Measurements from ENCODE around the gene CXCR3.
A peak's percentile ranks its signal among the peaks of the same experiment; 100 is the strongest.
"Not testable (repeated sequence)": the region's sequence is repeated elsewhere in the genome, so short reads cannot be mapped to it uniquely, and the experiment has no call there.

The CXCR3 gene

GRCh38 chrX:71618303-71618721, at the start of gene CXCR3:
Gene CXCR3, minus strand, starts transcription at chrX:71618511. Its CDS starts 62 bp downstream, at chrX:71618449.
- Histone ChIP-seq H3K36me3 (ENCODE audit: control insufficient read depth in 1 of 2, insufficient read depth in 2 of 2, low read length in 2 of 2) (no peaks in the 10 kb centered on the region), H3K27me3 (ENCODE audit: control insufficient read depth in 1 of 2, insufficient read depth in 2 of 2, low read length in 2 of 2) (no peaks in the 10 kb centered on the region), H3K9me3 (ENCODE audit: control insufficient read depth in 1 of 2, low read length in 2 of 2) (no peaks in the 10 kb centered on the region), H3K9ac (ENCODE audit: low read depth in 1 of 2, low read length in 2 of 2) (peak within 1 kb of the TSS; percentile 51 to 72), H3K4me1 (ENCODE audit: control insufficient read depth in 1 of 2, insufficient read depth in 2 of 2, low read length in 2 of 2) (peaks cover 44 to 54% of the 10 kb centered on the region in 2 donors), H3K27ac (ENCODE audit: low read depth, low read length) (peak within 1 kb of the TSS; percentile 80), H3K4me3 (ENCODE audit: low read depth in 1 of 2, low read length in 2 of 2) (peak within 1 kb of the TSS; percentile 43 to 46)

GRCh38 chrX:71667328-71668247, 49.3 kb upstream of the CXCR3 start, which contains the start of gene LOC101059915:
Gene LOC101059915, plus strand, starts transcription at chrX:71667546.
- no peak within 1 kb of the TSS for H3K27ac ChIP-seq (ENCODE audit: low read depth, low read length)
- no peaks in the 10 kb centered on the region for H3K27me3 ChIP-seq (ENCODE audit: control insufficient read depth in 1 of 2, insufficient read depth in 2 of 2, low read length in 2 of 2)
- no peaks in the 10 kb centered on the region for H3K36me3 ChIP-seq (ENCODE audit: control insufficient read depth in 1 of 2, insufficient read depth in 2 of 2, low read length in 2 of 2)
- no peak within 1 kb of the TSS for H3K4me3 ChIP-seq (ENCODE audit: low read depth in 1 of 2, low read length in 2 of 2)
- H3K4me1 ChIP-seq (ENCODE audit: control insufficient read depth in 1 of 2, insufficient read depth in 2 of 2, low read length in 2 of 2) = no peaks in the 10 kb centered on the region
- no peak within 1 kb of the TSS for H3K9ac ChIP-seq (ENCODE audit: low read depth in 1 of 2, low read length in 2 of 2)
- no peaks in the 10 kb centered on the region for H3K9me3 ChIP-seq (ENCODE audit: control insufficient read depth in 1 of 2, low read length in 2 of 2)

- Histone ChIP-seq H3K36me3 (ENCODE audit: control insufficient read depth in 1 of 2, insufficient read depth in 2 of 2, low read length in 2 of 2) (no peaks in the 10 kb centered on the region), H3K27me3 (ENCODE audit: control insufficient read depth in 1 of 2, insufficient read depth in 2 of 2, low read length in 2 of 2) (no peaks in the 10 kb centered on the region), H3K9me3 (ENCODE audit: control insufficient read depth in 1 of 2, low read length in 2 of 2) (no peaks in the 10 kb centered on the region), H3K27ac (ENCODE audit: low read depth, low read length) (no peak overlapping the region), H3K9ac (ENCODE audit: low read depth in 1 of 2, low read length in 2 of 2) (no peak overlapping the region), H3K4me1 (ENCODE audit: control insufficient read depth in 1 of 2, insufficient read depth in 2 of 2, low read length in 2 of 2) (no peaks in the 10 kb centered on the region), H3K4me3 (ENCODE audit: low read depth in 1 of 2, low read length in 2 of 2) (no peak overlapping the region)
These were observed 48.2 kb upstream of the CXCR3 start for GRCh38 chrX:71666240-71667223.

- Histone ChIP-seq H3K9me3 (ENCODE audit: control insufficient read depth in 1 of 2, low read length in 2 of 2) (no peaks in the 10 kb centered on the region), H3K27me3 (ENCODE audit: control insufficient read depth in 1 of 2, insufficient read depth in 2 of 2, low read length in 2 of 2) (no peaks in the 10 kb centered on the region), H3K4me3 (ENCODE audit: low read depth in 1 of 2, low read length in 2 of 2) (no peak overlapping the region), H3K27ac (ENCODE audit: low read depth, low read length) (no peak overlapping the region), H3K4me1 (ENCODE audit: control insufficient read depth in 1 of 2, insufficient read depth in 2 of 2, low read length in 2 of 2) (no peaks in the 10 kb centered on the region), H3K9ac (ENCODE audit: low read depth in 1 of 2, low read length in 2 of 2) (no peak overlapping the region), H3K36me3 (ENCODE audit: control insufficient read depth in 1 of 2, insufficient read depth in 2 of 2, low read length in 2 of 2) (no peaks in the 10 kb centered on the region)
These were observed 47.4 kb upstream of the CXCR3 start for GRCh38 chrX:71665747-71666146.

GRCh38 chrX:71664889-71665491, 46.7 kb upstream of the CXCR3 start:
- Histone ChIP-seq H3K9me3 (ENCODE audit: control insufficient read depth in 1 of 2, low read length in 2 of 2) (no peaks in the 10 kb centered on the region), H3K4me1 (ENCODE audit: control insufficient read depth in 1 of 2, insufficient read depth in 2 of 2, low read length in 2 of 2) (no peaks in the 10 kb centered on the region), H3K36me3 (ENCODE audit: control insufficient read depth in 1 of 2, insufficient read depth in 2 of 2, low read length in 2 of 2) (no peaks in the 10 kb centered on the region), H3K27ac (ENCODE audit: low read depth, low read length) (no peak overlapping the region), H3K27me3 (ENCODE audit: control insufficient read depth in 1 of 2, insufficient read depth in 2 of 2, low read length in 2 of 2) (no peaks in the 10 kb centered on the region), H3K9ac (ENCODE audit: low read depth in 1 of 2, low read length in 2 of 2) (no peak overlapping the region), H3K4me3 (ENCODE audit: low read depth in 1 of 2, low read length in 2 of 2) (no peak overlapping the region)

GRCh38 chrX:71664202-71664601, 45.9 kb upstream of the CXCR3 start:
- not testable (repeated sequence) for H3K4me1 ChIP-seq (ENCODE audit: control insufficient read depth in 1 of 2, insufficient read depth in 2 of 2, low read length in 2 of 2); H3K9me3 ChIP-seq (ENCODE audit: control insufficient read depth in 1 of 2, low read length in 2 of 2); H3K9ac ChIP-seq (ENCODE audit: low read depth in 1 of 2, low read length in 2 of 2); H3K4me3 ChIP-seq (ENCODE audit: low read depth in 1 of 2, low read length in 2 of 2); H3K27me3 ChIP-seq (ENCODE audit: control insufficient read depth in 1 of 2, insufficient read depth in 2 of 2, low read length in 2 of 2); H3K36me3 ChIP-seq (ENCODE audit: control insufficient read depth in 1 of 2, insufficient read depth in 2 of 2, low read length in 2 of 2); H3K27ac ChIP-seq (ENCODE audit: low read depth, low read length)

GRCh38 chrX:71663238-71663637, 44.9 kb upstream of the CXCR3 start:
- not testable (repeated sequence) for H3K27ac ChIP-seq (ENCODE audit: low read depth, low read length); H3K4me3 ChIP-seq (ENCODE audit: low read depth in 1 of 2, low read length in 2 of 2); H3K9ac ChIP-seq (ENCODE audit: low read depth in 1 of 2, low read length in 2 of 2); H3K4me1 ChIP-seq (ENCODE audit: control insufficient read depth in 1 of 2, insufficient read depth in 2 of 2, low read length in 2 of 2); H3K9me3 ChIP-seq (ENCODE audit: control insufficient read depth in 1 of 2, low read length in 2 of 2); H3K27me3 ChIP-seq (ENCODE audit: control insufficient read depth in 1 of 2, insufficient read depth in 2 of 2, low read length in 2 of 2); H3K36me3 ChIP-seq (ENCODE audit: control insufficient read depth in 1 of 2, insufficient read depth in 2 of 2, low read length in 2 of 2)

- H3K36me3 ChIP-seq (ENCODE audit: control insufficient read depth in 1 of 2, insufficient read depth in 2 of 2, low read length in 2 of 2); H3K9me3 ChIP-seq (ENCODE audit: control insufficient read depth in 1 of 2, low read length in 2 of 2); H3K9ac ChIP-seq (ENCODE audit: low read depth in 1 of 2, low read length in 2 of 2); H3K27me3 ChIP-seq (ENCODE audit: control insufficient read depth in 1 of 2, insufficient read depth in 2 of 2, low read length in 2 of 2); H3K4me1 ChIP-seq (ENCODE audit: control insufficient read depth in 1 of 2, insufficient read depth in 2 of 2, low read length in 2 of 2); H3K4me3 ChIP-seq (ENCODE audit: low read depth in 1 of 2, low read length in 2 of 2); H3K27ac ChIP-seq (ENCODE audit: low read depth, low read length): not testable (repeated sequence)
These were observed 44.3 kb upstream of the CXCR3 start for GRCh38 chrX:71662654-71663053.

- Histone ChIP-seq H3K27me3 (ENCODE audit: control insufficient read depth in 1 of 2, insufficient read depth in 2 of 2, low read length in 2 of 2) (no peaks in the 10 kb centered on the region), H3K36me3 (ENCODE audit: control insufficient read depth in 1 of 2, insufficient read depth in 2 of 2, low read length in 2 of 2) (no peaks in the 10 kb centered on the region), H3K9me3 (ENCODE audit: control insufficient read depth in 1 of 2, low read length in 2 of 2) (no peaks in the 10 kb centered on the region)
These were observed 43.6 kb upstream of the CXCR3 start for GRCh38 chrX:71661919-71662318.

More at GRCh38 chrX:71661919-71662318, 43.6 kb upstream of the CXCR3 start:
- Histone ChIP-seq H3K4me1 (ENCODE audit: control insufficient read depth in 1 of 2, insufficient read depth in 2 of 2, low read length in 2 of 2) (no peaks in the 10 kb centered on the region), H3K9ac (ENCODE audit: low read depth in 1 of 2, low read length in 2 of 2) (no peak overlapping the region), H3K4me3 (ENCODE audit: low read depth in 1 of 2, low read length in 2 of 2) (no peak overlapping the region), H3K27ac (ENCODE audit: low read depth, low read length) (no peak overlapping the region)

Data from duodenal mucosa (tissue), 2 donors.